ENCODE measurements around the gene GALR3.
A peak's percentile ranks its signal among the peaks of the same experiment; 100 is the strongest.

GALR3 gene

DNA sequence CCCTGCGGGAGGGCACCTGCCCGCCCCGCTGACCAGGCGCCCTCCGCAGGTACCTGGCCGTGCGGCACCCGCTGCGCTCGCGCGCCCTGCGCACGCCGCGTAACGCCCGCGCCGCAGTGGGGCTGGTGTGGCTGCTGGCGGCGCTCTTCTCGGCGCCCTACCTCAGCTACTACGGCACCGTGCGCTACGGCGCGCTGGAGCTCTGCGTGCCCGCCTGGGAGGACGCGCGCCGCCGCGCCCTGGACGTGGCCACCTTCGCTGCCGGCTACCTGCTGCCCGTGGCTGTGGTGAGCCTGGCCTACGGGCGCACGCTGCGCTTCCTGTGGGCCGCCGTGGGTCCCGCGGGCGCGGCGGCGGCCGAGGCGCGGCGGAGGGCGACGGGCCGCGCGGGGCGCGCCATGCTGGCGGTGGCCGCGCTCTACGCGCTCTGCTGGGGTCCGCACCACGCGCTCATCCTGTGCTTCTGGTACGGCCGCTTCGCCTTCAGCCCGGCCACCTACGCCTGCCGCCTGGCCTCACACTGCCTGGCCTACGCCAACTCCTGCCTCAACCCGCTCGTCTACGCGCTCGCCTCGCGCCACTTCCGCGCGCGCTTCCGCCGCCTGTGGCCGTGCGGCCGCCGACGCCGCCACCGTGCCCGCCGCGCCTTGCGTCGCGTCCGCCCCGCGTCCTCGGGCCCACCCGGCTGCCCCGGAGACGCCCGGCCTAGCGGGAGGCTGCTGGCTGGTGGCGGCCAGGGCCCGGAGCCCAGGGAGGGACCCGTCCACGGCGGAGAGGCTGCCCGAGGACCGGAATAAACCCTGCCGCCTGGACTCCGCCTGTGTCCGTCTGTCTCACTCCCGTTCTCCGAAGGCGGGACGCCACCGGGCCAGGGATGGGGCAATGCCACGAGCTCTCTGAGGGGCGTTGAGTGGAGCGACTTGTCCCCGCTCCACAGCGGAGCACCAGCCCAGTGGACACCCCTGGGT is 1.8 kb downstream of the GALR3 start:
- no peak for DNase-seq

DNA sequence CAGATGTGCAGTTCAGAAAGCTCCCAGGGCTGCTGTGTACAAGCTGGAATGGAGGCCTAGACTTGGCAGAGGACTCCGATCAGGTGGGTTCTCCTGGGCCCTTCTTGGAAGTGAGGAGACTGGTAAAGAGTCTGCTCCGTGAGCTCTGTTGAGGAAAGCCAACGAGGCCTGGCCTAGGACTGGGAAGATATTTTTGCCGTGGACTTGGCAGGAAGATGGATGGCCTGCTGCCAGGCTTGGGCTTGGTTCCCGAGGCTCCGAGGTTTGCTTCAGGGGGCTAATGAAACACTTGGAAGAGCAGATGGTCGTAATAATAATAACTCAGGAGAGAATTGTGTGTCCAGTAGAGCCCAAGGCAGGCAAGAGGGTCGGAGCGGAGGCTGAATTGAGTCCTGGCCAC is 3.9 kb downstream of the GALR3 start:
- no peak for DNase-seq

- DNase-seq: no peak
Measured at GRCh38 chr22:37830093-37830842, 7.1 kb downstream of the GALR3 start.

GRCh38 chr22:37831472-37831871 is 8.3 kb downstream of the GALR3 start:
- no peak for DNase-seq

GRCh38 chr22:37832022-37832857 is 9.1 kb downstream of the GALR3 start:
- no peak for DNase-seq

DNA sequence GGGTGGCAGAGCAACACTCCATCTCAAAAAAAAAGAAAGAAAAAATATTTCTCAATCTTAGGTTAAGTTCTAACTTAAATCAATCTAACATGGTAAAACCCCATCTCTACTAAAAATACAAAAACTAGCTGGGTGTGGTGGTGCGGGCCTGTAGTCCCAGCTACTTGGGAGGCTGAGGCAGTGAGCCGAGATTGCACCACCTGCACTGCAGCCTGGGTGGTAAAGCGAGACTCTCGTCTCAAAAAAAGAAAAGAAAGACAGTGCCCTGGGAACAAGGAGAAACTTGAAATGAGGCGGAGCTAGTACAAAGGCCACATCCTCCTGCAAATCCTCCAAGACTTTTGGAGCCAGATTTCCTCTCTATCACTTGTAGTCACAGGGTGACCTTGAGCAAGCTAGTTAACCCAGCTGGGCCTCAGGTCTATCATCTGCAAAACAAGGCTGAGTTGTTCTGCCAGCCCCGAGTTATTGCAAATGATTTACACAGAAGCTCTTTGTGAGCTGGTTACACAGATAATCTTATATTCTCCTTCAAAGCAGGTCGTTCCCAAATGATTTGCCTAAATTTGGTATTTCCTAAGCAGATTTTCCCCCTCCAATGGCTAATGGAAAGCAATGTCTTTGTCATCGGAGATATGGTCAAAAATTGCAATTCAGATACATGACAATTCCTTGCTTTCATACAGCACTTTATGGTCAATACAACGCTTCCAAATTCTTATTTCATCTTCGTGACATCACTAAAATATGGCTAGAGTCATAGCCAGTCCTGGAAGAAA is 19.0 kb downstream of the GALR3 start:
- no peak for DNase-seq

GRCh38 chr22:37843741-37844089 is 20.5 kb downstream of the GALR3 start:
- DNase-seq: no peak

DNA sequence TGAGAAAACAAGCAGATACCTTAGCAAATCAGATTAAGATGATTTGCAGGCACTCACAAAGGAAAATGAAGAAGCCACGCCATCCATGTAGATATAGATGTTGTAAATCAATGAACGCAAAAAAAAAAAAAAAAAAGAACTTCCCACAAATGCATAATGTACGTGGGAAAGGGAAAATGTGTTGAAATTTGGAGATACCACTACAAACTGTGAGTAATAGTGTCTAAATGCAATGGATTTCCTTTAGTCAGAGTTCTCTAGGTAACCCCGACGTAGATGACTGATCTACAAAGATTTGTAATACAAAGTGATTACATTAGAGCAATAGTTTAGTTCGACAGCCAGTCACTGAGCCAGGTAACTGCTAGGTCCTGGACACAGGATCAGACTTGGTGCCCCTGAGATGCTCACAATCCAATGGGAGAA is 21.7 kb downstream of the GALR3 start:
- peak; percentile 41 to 61 for DNase-seq

GRCh38 chr22:37846433-37846832 is 23.3 kb downstream of the GALR3 start:
- no peak for DNase-seq

- DNase-seq: peak; percentile 4 to 24
Measured at GRCh38 chr22:37848587-37849088, 25.5 kb downstream of the GALR3 start.

GRCh38 chr22:37849089-37849751 is 26.0 kb downstream of the GALR3 start, which contains the start of gene EIF3L:
Gene EIF3L (plus strand): TSS chr22:37849419. CDS start chr22:37849450, 31 bp downstream.
- peak; percentile 86 to 91 for DNase-seq

DNA sequence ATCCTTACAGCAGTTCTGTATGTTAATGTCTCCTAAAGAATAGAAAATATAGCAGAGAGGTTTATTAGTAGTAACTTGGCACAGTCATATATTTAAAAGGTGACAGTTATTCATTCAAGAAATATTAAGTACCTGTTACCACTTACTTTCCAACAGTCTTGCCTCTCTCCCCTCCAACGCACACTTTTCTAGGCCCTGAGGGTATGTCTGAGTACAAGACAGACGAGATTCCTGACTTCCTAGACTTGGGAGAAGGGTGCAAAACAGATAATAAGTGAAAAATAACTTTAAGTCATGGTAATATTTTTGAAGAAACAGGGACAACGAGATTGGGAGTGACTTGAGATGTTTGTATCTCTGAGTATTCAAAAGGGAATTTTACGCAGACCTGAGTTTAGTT is 27.6 kb downstream of the GALR3 start:
- no peak for DNase-seq

GRCh38 chr22:37852418-37852817 is 29.2 kb downstream of the GALR3 start:
- DNase-seq: no peak

GRCh38 chr22:37854946-37855345 is 31.8 kb downstream of the GALR3 start:
- DNase-seq: no peak

DNA sequence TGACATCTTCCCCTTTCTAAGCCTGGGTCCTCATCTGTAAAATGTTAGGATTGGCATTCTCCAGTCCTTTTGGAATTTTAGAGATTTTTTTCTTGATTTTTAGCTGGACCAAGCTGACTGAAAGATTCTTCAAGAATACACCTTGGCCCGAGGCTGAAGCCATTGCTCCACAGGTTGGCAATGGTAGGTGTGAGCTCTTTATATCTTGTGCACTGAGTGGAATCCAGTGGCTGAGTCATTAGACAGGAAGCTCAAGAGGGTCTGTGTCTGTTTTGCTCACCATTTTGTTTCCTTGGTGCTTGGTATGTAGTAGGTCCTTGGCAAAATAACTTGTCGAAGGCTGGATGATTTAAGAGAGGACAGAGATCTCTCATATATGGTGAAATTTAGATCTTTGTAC is 32.3 kb downstream of the GALR3 start:
- no peak for DNase-seq

GRCh38 chr22:37860796-37861421 is 37.7 kb downstream of the GALR3 start:
- no peak for DNase-seq

DNA sequence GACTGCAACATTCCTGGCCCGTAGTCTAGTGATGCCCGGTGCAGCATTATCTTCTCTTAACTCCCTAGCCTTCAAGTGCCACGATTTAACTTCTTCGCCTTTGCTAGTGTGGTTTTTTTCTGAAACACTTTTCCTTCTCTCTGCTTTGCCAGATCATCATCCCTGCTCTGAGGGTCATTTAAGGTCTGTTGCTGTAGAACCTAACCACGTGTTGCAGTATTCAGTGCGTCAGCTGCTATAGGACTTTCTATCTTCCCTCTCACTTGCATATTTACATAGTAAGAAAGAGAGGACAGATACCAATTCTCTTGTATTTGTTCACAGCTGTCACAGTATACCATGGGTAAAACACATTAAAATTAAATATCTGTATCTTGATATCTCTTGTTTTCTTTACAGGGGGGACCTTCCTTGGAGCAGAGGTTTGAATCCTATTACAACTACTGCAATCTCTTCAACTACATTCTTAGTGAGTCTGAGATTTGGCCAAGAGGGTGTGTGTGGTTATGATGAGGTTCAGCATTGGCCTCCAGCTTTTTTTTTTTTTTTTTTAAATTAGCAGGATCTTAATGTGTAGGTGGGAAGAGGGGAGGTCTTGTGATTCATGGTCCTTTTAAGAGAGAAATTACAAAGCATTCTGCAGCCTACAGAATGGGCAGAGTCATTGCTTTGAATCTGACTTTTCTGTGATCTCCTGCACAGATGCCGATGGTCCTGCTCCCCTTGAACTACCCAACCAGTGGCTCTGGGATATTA is 39.6 kb downstream of the GALR3 start:
- DNase-seq: no peak

GRCh38 chr22:37865510-37865909 is 42.3 kb downstream of the GALR3 start:
- DNase-seq: no peak

GRCh38 chr22:37870273-37870672 is 47.1 kb downstream of the GALR3 start:
- DNase-seq: no peak

All from inflammatory macrophage treated with lipopolysaccharide for 1 hour (primary cell).